ENCODE data around the gene SPON2.

Gene SPON2

GRCh38 chr4:1211891-1212545 lies 39.6 kb upstream of the SPON2 start:
- Histone ChIP-seq H3K36me3 (ENCODE audit: control insufficient read depth in 4 of 4, insufficient read depth in 4 of 4, low read length in 3 of 4) (peaks cover 13 to 65% (median 46%) of the 10 kb centered on the region in 4 experiments), H3K4me3 (ENCODE audit: control insufficient read depth in 1 of 7, extremely low read depth in 1 of 7, insufficient read depth in 4 of 7, low read depth in 2 of 7, low read length in 6 of 7) (no peak overlapping the region), H3K27me3 (replicated peaks in 2 of 5; ENCODE audit: control insufficient read depth in 4 of 5, insufficient read depth in 5 of 5, low read length in 4 of 5) (no peaks in the 10 kb centered on the region), H3K9me3 (ENCODE audit: control extremely low read depth in 1 of 5, control insufficient read depth in 4 of 5, insufficient read depth in 2 of 5, low read depth in 1 of 5, low read length in 4 of 5) (no peaks in the 10 kb centered on the region), H3K27ac (ENCODE audit: insufficient read depth in 1 of 2, low read depth in 1 of 2, low read length in 2 of 2, poor library complexity in 1 of 2, severe bottlenecking in 2 of 2) (no peak overlapping the region), H3K4me1 (ENCODE audit: control extremely low read depth in 1 of 4, control insufficient read depth in 4 of 4, insufficient read depth in 4 of 4, low read length in 3 of 4) (peaks cover 0 to 16% (median 8%) of the 10 kb centered on the region in 4 experiments)
- POLR2A ChIA-PET = no interaction called here
- WGBS (ENCODE audit: insufficient coverage) = 94% methylated on average over 31 of the region's 34 CpGs
- CTCF ChIA-PET = interaction anchor here (1.2 kb wide), 1 partner anchor 46 kb away, joined by 3 read pairs; no protein-coding TSS in a partner anchor
- DNase-seq = no peak

GRCh38 chr4:1211371-1211770 lies 39.0 kb upstream of the SPON2 start:
- no peak for DNase-seq
- 98% methylated on average over 9 of the region's 13 CpGs for WGBS (ENCODE audit: insufficient coverage)
- Histone ChIP-seq H3K27ac (ENCODE audit: insufficient read depth in 1 of 2, low read depth in 1 of 2, low read length in 2 of 2, poor library complexity in 1 of 2, severe bottlenecking in 2 of 2) (no peak overlapping the region), H3K4me1 (ENCODE audit: control extremely low read depth in 1 of 4, control insufficient read depth in 4 of 4, insufficient read depth in 4 of 4, low read length in 3 of 4) (peaks cover 0 to 10% (median 2%) of the 10 kb centered on the region in 4 experiments), H3K9me3 (ENCODE audit: control extremely low read depth in 1 of 5, control insufficient read depth in 4 of 5, insufficient read depth in 2 of 5, low read depth in 1 of 5, low read length in 4 of 5) (no peaks in the 10 kb centered on the region), H3K27me3 (replicated peaks in 2 of 5; ENCODE audit: control insufficient read depth in 4 of 5, insufficient read depth in 5 of 5, low read length in 4 of 5) (no peaks in the 10 kb centered on the region), H3K4me3 (ENCODE audit: control insufficient read depth in 1 of 7, extremely low read depth in 1 of 7, insufficient read depth in 4 of 7, low read depth in 2 of 7, low read length in 6 of 7) (no peak overlapping the region), H3K36me3 (ENCODE audit: control insufficient read depth in 4 of 4, insufficient read depth in 4 of 4, low read length in 3 of 4) (peaks cover 13 to 62% (median 44%) of the 10 kb centered on the region in 4 experiments)
- ChIA-PET POLR2A (no interaction called here), CTCF (no interaction called here)

DNA sequence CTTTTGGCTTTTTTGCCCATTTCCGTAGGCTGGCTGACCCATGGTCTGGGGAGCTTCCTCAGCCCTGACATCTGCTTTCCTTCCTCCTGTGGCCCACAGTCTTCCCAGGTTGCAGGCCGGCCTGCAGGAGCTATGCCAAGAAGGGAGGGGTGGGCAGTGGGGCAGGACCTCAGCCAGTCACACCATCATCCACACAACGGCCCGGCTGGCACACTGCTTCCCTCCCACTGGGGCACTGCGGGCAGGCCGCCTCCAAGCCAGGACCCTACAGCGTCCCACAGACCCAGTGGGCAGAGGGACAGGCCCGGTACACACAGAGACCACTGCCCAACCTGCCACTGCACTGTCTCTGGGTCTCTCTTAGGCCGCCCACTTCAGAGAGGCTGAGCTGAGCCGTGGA lies 38.6 kb upstream of the SPON2 start:
- no peak overlapping the region for H3K27ac ChIP-seq (ENCODE audit: insufficient read depth in 1 of 2, low read depth in 1 of 2, low read length in 2 of 2, poor library complexity in 1 of 2, severe bottlenecking in 2 of 2)
- CTCF ChIA-PET = no interaction called here
- no peaks in the 10 kb centered on the region for H3K27me3 ChIP-seq (replicated peaks in 2 of 5; ENCODE audit: control insufficient read depth in 4 of 5, insufficient read depth in 5 of 5, low read length in 4 of 5)
- H3K4me1 ChIP-seq (ENCODE audit: control extremely low read depth in 1 of 4, control insufficient read depth in 4 of 4, insufficient read depth in 4 of 4, low read length in 3 of 4) = peaks cover 0 to 8% (median 0%) of the 10 kb centered on the region in 4 experiments
- DNase-seq = no peak
- 87% methylated on average over 9 of the region's 10 CpGs for WGBS (ENCODE audit: insufficient coverage)
- no peak overlapping the region for H3K4me3 ChIP-seq (ENCODE audit: control insufficient read depth in 1 of 7, extremely low read depth in 1 of 7, insufficient read depth in 4 of 7, low read depth in 2 of 7, low read length in 6 of 7)
- no peaks in the 10 kb centered on the region for H3K9me3 ChIP-seq (ENCODE audit: control extremely low read depth in 1 of 5, control insufficient read depth in 4 of 5, insufficient read depth in 2 of 5, low read depth in 1 of 5, low read length in 4 of 5)
- H3K36me3 ChIP-seq (ENCODE audit: control insufficient read depth in 4 of 4, insufficient read depth in 4 of 4, low read length in 3 of 4) = peaks cover 13 to 59% (median 42%) of the 10 kb centered on the region in 4 experiments
- POLR2A ChIA-PET = no interaction called here

DNA sequence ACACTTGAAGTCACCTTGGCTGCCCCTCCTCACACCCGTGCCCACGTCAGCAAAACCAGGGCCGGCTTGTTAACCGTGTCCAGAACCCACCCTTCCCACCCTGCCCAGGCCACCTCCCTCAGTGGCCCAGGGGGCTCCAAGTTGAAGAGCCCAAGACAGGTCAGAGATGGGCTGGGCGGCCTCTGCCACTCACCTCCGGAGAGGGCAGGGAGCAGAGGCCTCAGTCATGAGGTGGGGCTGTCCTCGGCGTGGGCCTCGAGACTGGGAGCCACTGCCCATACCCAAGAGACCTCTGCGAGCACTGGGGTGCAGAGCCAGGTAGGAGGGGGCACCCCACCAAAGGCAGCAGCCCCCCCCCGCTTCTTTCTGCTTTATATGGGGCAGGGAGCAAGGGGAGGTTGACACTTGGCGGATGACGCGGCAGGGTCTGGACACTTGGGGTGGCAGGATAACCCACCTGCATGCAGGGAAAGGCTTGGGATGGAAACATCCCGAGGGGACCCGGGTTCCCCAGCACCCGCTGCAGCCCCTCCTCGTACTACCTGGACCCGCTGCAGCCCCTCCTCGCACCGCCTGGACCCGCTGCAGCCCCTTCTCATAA lies 38.0 kb upstream of the SPON2 start:
- Histone ChIP-seq H3K9me3 (ENCODE audit: control extremely low read depth in 1 of 5, control insufficient read depth in 4 of 5, insufficient read depth in 2 of 5, low read depth in 1 of 5, low read length in 4 of 5) (no peaks in the 10 kb centered on the region), H3K4me1 (ENCODE audit: control extremely low read depth in 1 of 4, control insufficient read depth in 4 of 4, insufficient read depth in 4 of 4, low read length in 3 of 4) (peaks cover 0 to 8% (median 0%) of the 10 kb centered on the region in 4 experiments), H3K4me3 (ENCODE audit: control insufficient read depth in 1 of 7, extremely low read depth in 1 of 7, insufficient read depth in 4 of 7, low read depth in 2 of 7, low read length in 6 of 7) (no peak overlapping the region), H3K27me3 (replicated peaks in 2 of 5; ENCODE audit: control insufficient read depth in 4 of 5, insufficient read depth in 5 of 5, low read length in 4 of 5) (no peaks in the 10 kb centered on the region), H3K36me3 (ENCODE audit: control insufficient read depth in 4 of 4, insufficient read depth in 4 of 4, low read length in 3 of 4) (peaks cover 12 to 52% (median 38%) of the 10 kb centered on the region in 4 experiments), H3K27ac (ENCODE audit: insufficient read depth in 1 of 2, low read depth in 1 of 2, low read length in 2 of 2, poor library complexity in 1 of 2, severe bottlenecking in 2 of 2) (no peak overlapping the region)
- 95% methylated on average over 17 of the region's 22 CpGs for WGBS (ENCODE audit: insufficient coverage)
- ChIA-PET POLR2A (no interaction called here), CTCF (no interaction called here)
- DNase-seq = no peak

GRCh38 chr4:1209821-1210220 lies 37.4 kb upstream of the SPON2 start:
- H3K4me3 ChIP-seq (ENCODE audit: control insufficient read depth in 1 of 7, extremely low read depth in 1 of 7, insufficient read depth in 4 of 7, low read depth in 2 of 7, low read length in 6 of 7) = no peak overlapping the region
- ChIA-PET CTCF (no interaction called here), POLR2A (no interaction called here)
- no peaks in the 10 kb centered on the region for H3K9me3 ChIP-seq (ENCODE audit: control extremely low read depth in 1 of 5, control insufficient read depth in 4 of 5, insufficient read depth in 2 of 5, low read depth in 1 of 5, low read length in 4 of 5)
- no peaks in the 10 kb centered on the region for H3K27me3 ChIP-seq (replicated peaks in 2 of 5; ENCODE audit: control insufficient read depth in 4 of 5, insufficient read depth in 5 of 5, low read length in 4 of 5)
- peaks cover 0 to 8% (median 0%) of the 10 kb centered on the region in 4 experiments for H3K4me1 ChIP-seq (ENCODE audit: control extremely low read depth in 1 of 4, control insufficient read depth in 4 of 4, insufficient read depth in 4 of 4, low read length in 3 of 4)
- DNase-seq = no peak
- H3K27ac ChIP-seq (ENCODE audit: insufficient read depth in 1 of 2, low read depth in 1 of 2, low read length in 2 of 2, poor library complexity in 1 of 2, severe bottlenecking in 2 of 2) = no peak overlapping the region
- 98% methylated on average over 11 of the region's 11 CpGs for WGBS (ENCODE audit: insufficient coverage)
- H3K36me3 ChIP-seq (ENCODE audit: control insufficient read depth in 4 of 4, insufficient read depth in 4 of 4, low read length in 3 of 4) = peaks cover 11 to 47% (median 33%) of the 10 kb centered on the region in 4 experiments

GRCh38 chr4:1208970-1209704 lies 36.8 kb upstream of the SPON2 start:
- Histone ChIP-seq H3K9me3 (ENCODE audit: control extremely low read depth in 1 of 5, control insufficient read depth in 4 of 5, insufficient read depth in 2 of 5, low read depth in 1 of 5, low read length in 4 of 5) (no peaks in the 10 kb centered on the region), H3K4me3 (ENCODE audit: control insufficient read depth in 1 of 7, extremely low read depth in 1 of 7, insufficient read depth in 4 of 7, low read depth in 2 of 7, low read length in 6 of 7) (no peak overlapping the region), H3K36me3 (ENCODE audit: control insufficient read depth in 4 of 4, insufficient read depth in 4 of 4, low read length in 3 of 4) (peaks cover 11 to 40% (median 27%) of the 10 kb centered on the region in 4 experiments), H3K4me1 (ENCODE audit: control extremely low read depth in 1 of 4, control insufficient read depth in 4 of 4, insufficient read depth in 4 of 4, low read length in 3 of 4) (peaks cover 0 to 8% (median 0%) of the 10 kb centered on the region in 4 experiments), H3K27me3 (replicated peaks in 2 of 5; ENCODE audit: control insufficient read depth in 4 of 5, insufficient read depth in 5 of 5, low read length in 4 of 5) (no peaks in the 10 kb centered on the region), H3K27ac (ENCODE audit: insufficient read depth in 1 of 2, low read depth in 1 of 2, low read length in 2 of 2, poor library complexity in 1 of 2, severe bottlenecking in 2 of 2) (no peak overlapping the region)
- WGBS (ENCODE audit: insufficient coverage) = 95% methylated on average over 29 of the region's 31 CpGs
- no peak for DNase-seq
- POLR2A ChIA-PET = no interaction called here
- CTCF ChIA-PET = no interaction called here
